ENCODE measurements around the gene SALL4. TPM values are rescaled to one million over a fixed set of nuclear protein-coding genes. Genes with fewer than 3 reads are reported as not detected.
"Not testable (repeated sequence)": the region's sequence is repeated elsewhere in the genome, so short reads cannot be mapped to it uniquely, and the experiment has no call there.

The SALL4 gene
- total RNA-seq, 4 donors from 2014 or later: not detected

GRCh38 chr20:51750037-51750769 lies 52.1 kb downstream of the SALL4 start:
- Histone ChIP-seq H3K36me3 (no peaks in the 10 kb centered on the region), H3K9me3 (no peaks in the 10 kb centered on the region), H3K4me3 (no peak overlapping the region), H3K27ac (peak overlapping the region in 2 of 4 donors; percentile 62 to 82), H3K27me3 (no peaks in the 10 kb centered on the region), H3K4me1 (peaks cover 0 to 55% (median 18%) of the 10 kb centered on the region in 3 donors)
- whole genome bisulfite sequencing, 2 donors (ENCODE audit: low coverage in 1 of 2): 60 to 68% methylated on average over 14 of the region's 19 CpGs
- peak; percentile 87 for TF ChIP-seq POLR2AphosphoS5 (IDR thresholded peaks at IDR 0.05)
- TF ChIP-seq POLR2A (IDR thresholded peaks at IDR 0.05): no peak
- peak; percentile 89 for ATAC-seq

GRCh38 chr20:51749674-51750036 lies 52.7 kb downstream of the SALL4 start:
- peaks cover 0 to 56% (median 18%) of the 10 kb centered on the region in 3 donors for H3K4me1 ChIP-seq
- no peak for ATAC-seq
- H3K4me3 ChIP-seq: no peak overlapping the region
- no peaks in the 10 kb centered on the region for H3K9me3 ChIP-seq
- peak overlapping the region in 2 of 4 donors; percentile 62 to 82 for H3K27ac ChIP-seq
- 11 to 17% methylated on average over 1 of the region's 1 CpG for WGBS, 2 donors (ENCODE audit: low coverage in 1 of 2)
- no peaks in the 10 kb centered on the region for H3K27me3 ChIP-seq
- no peak for TF ChIP-seq POLR2A (IDR thresholded peaks at IDR 0.05)
- no peak for TF ChIP-seq CTCF (IDR thresholded peaks at IDR 0.05)
- TF ChIP-seq POLR2AphosphoS5 (IDR thresholded peaks at IDR 0.05): no peak
- TF ChIP-seq EP300 (IDR thresholded peaks at IDR 0.05): no peak
- no peaks in the 10 kb centered on the region for H3K36me3 ChIP-seq

GRCh38 chr20:51747182-51747911 lies 55.0 kb downstream of the SALL4 start:
- no peak for ATAC-seq
- Histone ChIP-seq H3K9me3 (no peaks in the 10 kb centered on the region), H3K27me3 (no peaks in the 10 kb centered on the region), H3K4me1 (peaks cover 0 to 50% (median 14%) of the 10 kb centered on the region in 3 donors), H3K36me3 (no peaks in the 10 kb centered on the region), H3K4me3 (no peak overlapping the region), H3K27ac (no peak overlapping the region)
- 87 to 94% methylated on average over 3 to 4 of the region's 7 CpGs for WGBS, 2 donors (ENCODE audit: low coverage in 1 of 2)
- TF ChIP-seq POLR2A (IDR thresholded peaks at IDR 0.05): no peak
- TF ChIP-seq EP300 (IDR thresholded peaks at IDR 0.05): no peak
- TF ChIP-seq POLR2AphosphoS5 (IDR thresholded peaks at IDR 0.05): no peak
- no peak for TF ChIP-seq CTCF (IDR thresholded peaks at IDR 0.05)

GRCh38 chr20:51745804-51746203 lies 56.5 kb downstream of the SALL4 start:
- ATAC-seq: no peak
- no peak overlapping the region for H3K4me3 ChIP-seq
- no peak for TF ChIP-seq POLR2A (IDR thresholded peaks at IDR 0.05)
- no peak for TF ChIP-seq POLR2AphosphoS5 (IDR thresholded peaks at IDR 0.05)
- TF ChIP-seq CTCF (IDR thresholded peaks at IDR 0.05): no peak
- no peak for TF ChIP-seq EP300 (IDR thresholded peaks at IDR 0.05)
- H3K27ac ChIP-seq: no peak overlapping the region
- peaks cover 0 to 46% (median 15%) of the 10 kb centered on the region in 3 donors for H3K4me1 ChIP-seq
- no peaks in the 10 kb centered on the region for H3K36me3 ChIP-seq
- no peaks in the 10 kb centered on the region for H3K9me3 ChIP-seq
- H3K27me3 ChIP-seq: no peaks in the 10 kb centered on the region
- 93 to 100% methylated on average over 3 of the region's 3 CpGs for WGBS, 2 donors (ENCODE audit: low coverage in 1 of 2)

- H3K4me3 ChIP-seq: no peak overlapping the region
- no peaks in the 10 kb centered on the region for H3K9me3 ChIP-seq
- peaks cover 0 to 36% (median 8%) of the 10 kb centered on the region in 3 donors for H3K4me1 ChIP-seq
- H3K27ac ChIP-seq: no peak overlapping the region
- WGBS, 2 donors (ENCODE audit: low coverage in 1 of 2): 88 to 93% methylated on average over 3 of the region's 3 CpGs
- H3K27me3 ChIP-seq: no peaks in the 10 kb centered on the region
- no peaks in the 10 kb centered on the region for H3K36me3 ChIP-seq
- ATAC-seq: no peak
- TF ChIP-seq POLR2A (IDR thresholded peaks at IDR 0.05): no peak
- no peak for TF ChIP-seq CTCF (IDR thresholded peaks at IDR 0.05)
- no peak for TF ChIP-seq POLR2AphosphoS5 (IDR thresholded peaks at IDR 0.05)
- no peak for TF ChIP-seq EP300 (IDR thresholded peaks at IDR 0.05)
Measured at GRCh38 chr20:51740838-51741237, 61.5 kb downstream of the SALL4 start.

GRCh38 chr20:51740308-51740707 lies 62.0 kb downstream of the SALL4 start:
- H3K36me3 ChIP-seq, H3K27me3 ChIP-seq, ATAC-seq, H3K4me3 ChIP-seq, H3K9me3 ChIP-seq, H3K27ac ChIP-seq: not testable (repeated sequence)
- 94% methylated on average over 2 of the region's 7 CpGs; no CpG with 5 or more reads in 1 of the 2 donors for WGBS, 2 donors (ENCODE audit: low coverage in 1 of 2)
- peaks cover 0 to 41% (median 11%) of the 10 kb centered on the region in 3 donors for H3K4me1 ChIP-seq
